IMR-90 (cell line): Measurements from ENCODE around the gene USP24. TPM values are rescaled to one million over a fixed set of nuclear protein-coding genes. Genes with fewer than 3 reads are reported as not detected.

Source experiments
- ATAC-seq: fragments of 200-7000 bp; cut with Tn5 transposase; 2 replicates; pipeline ENCODE4 v1.9.1; 2020; ENCODE audit warnings: low read depth, mild to moderate bottlenecking, moderate library complexity
- BruUV-seq: library from RNA; stranded (reverse); fragments of 400-500 nt; replicated peaks from 2 replicates; lab custom pipeline; 2021; lab: Mats Ljungman, UMichigan
- CTCF ChIA-PET: fragments of 300-600 bp; formaldehyde crosslinking; extraction: SDS; loops from one replicate; lab custom pipeline; 2021; ENCODE audit warnings: antibody characterized with exemption; lab: Yijun Ruan, JAX
- POLR2A ChIA-PET: fragments of 300-600 bp; sonication (Branson Sonifier 250); formaldehyde crosslinking; loops from one replicate; lab custom pipeline; 2022; ENCODE audit warnings: antibody characterized with exemption; ENCODE audit not compliant: unreplicated experiment; lab: Charles Lee
- DNase-seq: peaks from one replicate; pipeline ENCODE4 v3.0.0; 2013
- H2AFZ ChIP-seq: replicated peaks from 2 replicates; pipeline ENCODE3; 2013; ENCODE audit warnings: low read length, mild to moderate bottlenecking; ENCODE audit not compliant: poor library complexity
- H2AK5ac ChIP-seq: 2 replicates; pipeline ENCODE4 v1.6.1; 2013; ENCODE audit warnings: low read depth, low read length, inconsistent platforms
- H2AK9ac ChIP-seq: replicated peaks from 2 replicates; pipeline ENCODE3; 2013; ENCODE audit warnings: mild to moderate bottlenecking, low read depth, low read length, moderate library complexity; ENCODE audit not compliant: poor library complexity
- H2BK120ac ChIP-seq: 2 replicates; pipeline ENCODE4 v1.6.1; 2013; ENCODE audit warnings: low read depth, low read length, inconsistent platforms
- H2BK15ac ChIP-seq: 3 replicates; pipeline ENCODE4 v1.6.1; 2013; ENCODE audit warnings: low read depth, low read length, inconsistent platforms
- H2BK20ac ChIP-seq: 2 replicates; pipeline ENCODE4 v1.6.1; 2013; ENCODE audit warnings: low read depth, mild to moderate bottlenecking, inconsistent platforms, low read length, moderate library complexity
- H2BK5ac ChIP-seq: 2 replicates; pipeline ENCODE4 v1.6.1; 2013; ENCODE audit warnings: mild to moderate bottlenecking, low read depth, low read length, inconsistent platforms; ENCODE audit not compliant: poor library complexity, severe bottlenecking
- H3K14ac ChIP-seq: replicated peaks from 2 replicates; pipeline ENCODE4 v1.6.1; 2013; ENCODE audit warnings: low read depth, low read length, inconsistent platforms
- H3K18ac ChIP-seq: 2 replicates; pipeline ENCODE4 v1.6.1; 2013; ENCODE audit warnings: low read depth, low read length, control low read depth
- H3K23ac ChIP-seq: 2 replicates; pipeline ENCODE4 v1.6.1; 2013; ENCODE audit warnings: low read depth, low read length, inconsistent platforms
- H3K27ac ChIP-seq: 2 replicates; pipeline ENCODE4 v1.5.1; 2013; ENCODE audit warnings: mild to moderate bottlenecking, control low read depth, low read length; ENCODE audit not compliant: insufficient read depth
- H3K27me3 ChIP-seq: 2 replicates; pipeline ENCODE4 v1.6.1; 2013; ENCODE audit warnings: low read length; ENCODE audit not compliant: control insufficient read depth, insufficient read depth
- H3K36me3 ChIP-seq: 2 replicates; pipeline ENCODE4 v1.6.1; 2013; ENCODE audit warnings: low read length, mixed read lengths; ENCODE audit not compliant: control insufficient read depth, insufficient read depth
- H3K4ac ChIP-seq: 2 replicates; pipeline ENCODE4 v1.6.1; 2013; ENCODE audit warnings: low read depth, low read length, inconsistent platforms
- H3K4me1 ChIP-seq: 2 replicates; pipeline ENCODE4 v1.6.1; 2013; ENCODE audit warnings: low read length, mixed read lengths; ENCODE audit not compliant: control insufficient read depth, insufficient read depth
- H3K4me2 ChIP-seq: 2 replicates; pipeline ENCODE4 v1.6.1; 2013; ENCODE audit warnings: low read depth, mild to moderate bottlenecking, control low read depth, low read length, moderate library complexity
- H3K4me3 ChIP-seq: 2 replicates; pipeline ENCODE4 v1.5.1; 2013; ENCODE audit warnings: low read depth, mild to moderate bottlenecking, control low read depth, low read length, moderate library complexity; ENCODE audit not compliant: insufficient read depth
- H3K56ac ChIP-seq: 2 replicates; pipeline ENCODE4 v1.6.1; 2013; ENCODE audit warnings: low read length, inconsistent platforms; ENCODE audit not compliant: insufficient read depth; ENCODE audit errors: extremely low read depth
- H3K79me1 ChIP-seq, 2 experiments: 2 replicates each; pipeline ENCODE4 v1.6.1; 2013; ENCODE audit warnings: low read length in 2 of 2, inconsistent platforms in 1 of 2, low read depth in 1 of 2
- H3K9ac ChIP-seq: 2 replicates; pipeline ENCODE4 v1.6.1; 2013; ENCODE audit warnings: low read depth, low read length, control low read depth
- H3K9me1 ChIP-seq: 2 replicates; pipeline ENCODE4 v1.6.1; 2013; ENCODE audit warnings: low read length, inconsistent platforms; ENCODE audit not compliant: insufficient read depth
- H3K9me3 ChIP-seq: 2 replicates; pipeline ENCODE4 v1.6.1; 2013; ENCODE audit warnings: low read length; ENCODE audit not compliant: control insufficient read depth, insufficient read depth
- H4K20me1 ChIP-seq: 2 replicates; pipeline ENCODE4 v1.6.1; 2013; ENCODE audit warnings: low read length, inconsistent platforms; ENCODE audit not compliant: insufficient read depth
- H4K5ac ChIP-seq: 2 replicates; pipeline ENCODE4 v1.6.1; 2013; ENCODE audit warnings: mild to moderate bottlenecking, low read depth, low read length, control low read depth
- H4K8ac ChIP-seq, 2 experiments: 2 replicates each; pipeline ENCODE4 v1.6.1; 2013; ENCODE audit warnings: low read depth in 2 of 2, low read length in 2 of 2, control low read depth in 1 of 2, inconsistent platforms in 1 of 2
- H4K91ac ChIP-seq: 2 replicates; pipeline ENCODE4 v1.6.1; 2013; ENCODE audit warnings: low read depth, low read length, inconsistent platforms; ENCODE audit not compliant: insufficient read depth
- CHD1 ChIP-seq: IDR thresholded peaks from 2 replicates; pipeline ENCODE4 v1.6.1; 2012; ENCODE audit warnings: low read depth, low read length, improper control_type of control experiment
- CTCF ChIP-seq: conservative IDR thresholded peaks from 2 replicates; pipeline ENCODE4 v1.5.1; 2012; ENCODE audit warnings: mild to moderate bottlenecking, low read depth, low read length, improper control_type of control experiment
- MAFK ChIP-seq: IDR thresholded peaks from 2 replicates; pipeline ENCODE4 v1.6.1; 2012; ENCODE audit warnings: low read depth, low read length, improper control_type of control experiment
- MXI1 ChIP-seq: IDR thresholded peaks from 2 replicates; pipeline ENCODE4 v1.6.1; 2012; ENCODE audit warnings: low read depth, mild to moderate bottlenecking, low read length, moderate library complexity, borderline replicate concordance
- POLR2A ChIP-seq: IDR thresholded peaks from 2 replicates; pipeline ENCODE4 v1.6.1; 2012; ENCODE audit warnings: mild to moderate bottlenecking, low read depth, low read length
- RCOR1 ChIP-seq: IDR thresholded peaks from 2 replicates; pipeline ENCODE4 v1.6.1; 2012; ENCODE audit warnings: mild to moderate bottlenecking, low read length, improper control_type of control experiment; ENCODE audit not compliant: insufficient replicate concordance
- USF2 ChIP-seq: fragments of 150-350 bp; IDR thresholded peaks from 2 replicates; pipeline ENCODE4 v1.6.1; 2017; ENCODE audit warnings: mild to moderate bottlenecking, antibody characterized with exemption, low read length, low read depth
- WGBS, 2 experiments: methylation state at CpG; one replicate each; pipeline versions ENCODE4 v1.1.5 to v1.1.7; 2013; ENCODE audit warnings: missing lambda C conversion rate in 2 of 2; ENCODE audit not compliant: insufficient read length in 1 of 2; ENCODE audit errors: extremely low coverage in 2 of 2; 5-methylcytosine and 5-hydroxymethylcytosine counted together
- dilution Hi-C: fragments of 300-500 bp; cut with HindIII; formaldehyde crosslinking; loops from one replicate; pipeline ENCODE4 v1.14.3; 2018; ENCODE audit warnings: low sequenced_read_pairs; ENCODE audit not compliant: unreplicated experiment
- in situ Hi-C: fragments of 300-500 bp; cut with MboI; formaldehyde crosslinking; loops from 3 replicates; pipeline ENCODE4 v1.14.3; 2019; ENCODE audit warnings: low sequenced_read_pairs, inconsistent platforms, mixed read lengths
- intact Hi-C: fragments of 100-400 bp; cut with micrococcal nuclease; formaldehyde crosslinking; loops from 2 replicates; pipeline ENCODE4 v1.10.0; 2022
- polyA plus RNA-seq, 3 experiments: library from polyadenylated mRNA; depleted of rRNA; stranded (reverse); fragments of >200 nt; gene quantifications; 2 replicates each; pipeline ENCODE4 v1.2.3, GENCODE V29; 2012; ENCODE audit warnings: low replicate concordance in 1 of 3
- total RNA-seq: library from RNA; depleted of rRNA; stranded (reverse); fragments of >200 nt; gene quantifications from 2 replicates; pipeline ENCODE4 v1.2.3, GENCODE V29; 2012

The USP24 gene
- total and polyA plus RNA-seq, 2 of the 4 experiments (the other 2 are of a cell fraction): 8.4 to 36.7 TPM

GRCh38 chr1:55128418-55128995, 86.7 kb downstream of the USP24 start:
- H3K56ac ChIP-seq: no peak overlapping the region
- H3K79me1 ChIP-seq: peaks cover 4 to 27% of the 10 kb centered on the region in 2 experiments; a peak in 3 of 4 replicates
- H3K4me3 ChIP-seq: no peak overlapping the region
- H3K4me2 ChIP-seq: no peak overlapping the region
- peak overlapping the region; percentile 85; the same call in 1 of the 2 replicates for H2AK5ac ChIP-seq
- H2BK120ac ChIP-seq: peak overlapping the region; percentile 59; the same call in 1 of the 2 replicates
- peaks cover 3% of the 10 kb centered on the region; the same call in 1 of the 2 replicates for H4K20me1 ChIP-seq
- intact Hi-C loops: no loop called here
- no peak for ATAC-seq
- no peak overlapping the region for H3K9ac ChIP-seq
- no TSS peak for BruUV-seq
- no peak overlapping the region for H2AK9ac ChIP-seq
- H2BK20ac ChIP-seq: peak overlapping the region; percentile 31
- peaks cover 23% of the 10 kb centered on the region for H3K36me3 ChIP-seq
- H4K91ac ChIP-seq: peak overlapping the region; percentile 75; the same call in 1 of the 2 replicates
- peak overlapping the region; percentile 70 for H3K4ac ChIP-seq
- H3K23ac ChIP-seq: no peak overlapping the region
- no peak overlapping the region for H2AFZ ChIP-seq
- in situ Hi-C loops: no loop called here
- POLR2A ChIA-PET: no interaction called here
- H3K9me1 ChIP-seq: peaks cover 10% of the 10 kb centered on the region
- H4K8ac ChIP-seq: peak overlapping the region in 1 of 2 experiments; percentile 51; a peak in 1 of 4 replicates
- peak overlapping the region; percentile 42 for H2BK5ac ChIP-seq
- H3K27ac ChIP-seq: no peak overlapping the region
- peak overlapping the region; percentile 70 for H3K14ac ChIP-seq
- H3K18ac ChIP-seq: peak overlapping the region; percentile 61; the same call in 1 of the 2 replicates
- H3K27me3 ChIP-seq: no peaks in the 10 kb centered on the region
- CTCF ChIA-PET: no interaction called here
- dilution Hi-C loops: no loop called here
- peak overlapping the region; percentile 31; the same call in 1 of the 3 replicates for H2BK15ac ChIP-seq
- TF ChIP-seq RCOR1: no peak
- TF ChIP-seq MXI1: no peak
- no peak for TF ChIP-seq CTCF
- no peak for TF ChIP-seq CHD1
- no peak for TF ChIP-seq MAFK
- no peak for TF ChIP-seq USF2
- no peak for TF ChIP-seq POLR2A
- no CpG with 5 or more reads among the region's 7 CpGs for WGBS, 2 experiments
- DNase-seq: no peak
- no peaks in the 10 kb centered on the region for H3K9me3 ChIP-seq
- H4K5ac ChIP-seq: no peak overlapping the region
- H3K4me1 ChIP-seq: peaks cover 10% of the 10 kb centered on the region
